Measurements from ENCODE around the gene RHOXF2. TPM values are rescaled to one million over a fixed set of nuclear protein-coding genes. Genes with fewer than 3 reads are reported as not detected.
"Not testable (repeated sequence)": the region's sequence is repeated elsewhere in the genome, so short reads cannot be mapped to it uniquely, and the experiment has no call there.

RHOXF2 gene, protein sequence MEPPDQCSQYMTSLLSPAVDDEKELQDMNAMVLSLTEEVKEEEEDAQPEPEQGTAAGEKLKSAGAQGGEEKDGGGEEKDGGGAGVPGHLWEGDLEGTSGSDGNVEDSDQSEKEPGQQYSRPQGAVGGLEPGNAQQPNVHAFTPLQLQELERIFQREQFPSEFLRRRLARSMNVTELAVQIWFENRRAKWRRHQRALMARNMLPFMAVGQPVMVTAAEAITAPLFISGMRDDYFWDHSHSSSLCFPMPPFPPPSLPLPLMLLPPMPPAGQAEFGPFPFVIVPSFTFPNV
- not detected for total RNA-seq
- not detected for polyA plus RNA-seq
- long read RNA-seq, donor 1 = 0 reads
- long read RNA-seq, donor 2 = 0 reads
- long read RNA-seq, donor 3 = 0 reads

DNA sequence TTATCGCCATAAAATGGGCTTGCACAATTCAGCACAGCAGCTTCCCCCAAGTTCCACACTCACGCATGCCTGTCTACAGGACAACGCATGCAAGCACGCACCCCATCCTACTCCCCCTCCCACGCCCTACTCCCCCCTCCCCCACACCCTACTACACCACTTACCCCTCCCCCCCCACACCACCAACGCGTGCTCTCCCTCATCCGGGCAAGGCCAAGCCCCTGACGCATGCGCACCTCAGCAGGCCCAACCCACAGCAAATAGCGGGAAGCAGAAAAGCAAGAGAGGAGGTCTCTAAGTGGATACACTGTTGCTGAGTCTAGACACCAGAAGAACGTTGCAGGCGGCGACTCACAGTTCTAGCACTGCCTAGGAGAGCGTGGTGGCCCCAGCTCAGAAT is at the start of gene RHOXF2:
Gene RHOXF2, plus strand, starts transcription at position 301 of the 400 bp plus-strand sequence. CDS start 138 bp downstream, outside the sequence.
- H3K4me3 ChIP-seq; H3K4me1 ChIP-seq; H3K27ac ChIP-seq; DNase-seq; ATAC-seq; H3K27me3 ChIP-seq; H3K36me3 ChIP-seq; intact Hi-C loops (cut with DNase I); H3K9me3 ChIP-seq: not testable (repeated sequence)
- WGBS, 2 donors = no CpG with 5 or more reads among the region's 15 CpGs

DNA sequence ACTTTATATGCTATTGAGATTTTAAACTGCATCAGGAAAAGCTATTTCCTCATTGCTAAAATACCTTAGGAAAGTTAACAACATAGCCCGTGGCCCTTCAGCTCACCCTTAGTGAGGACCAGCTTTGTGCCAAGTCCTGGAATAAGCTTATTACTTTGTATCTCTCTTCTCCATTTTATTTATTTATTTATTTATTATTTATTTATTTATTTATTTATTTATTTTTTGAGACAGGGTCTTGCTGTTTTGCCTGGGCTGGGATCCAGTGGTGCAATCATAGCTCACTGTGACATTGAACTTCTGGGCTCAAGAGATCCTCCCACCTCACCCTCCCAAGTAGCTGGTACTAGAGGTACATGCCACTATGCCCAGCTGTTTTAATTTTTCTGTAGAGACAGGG is 49.0 kb upstream of the RHOXF2 start:
- intact Hi-C loops (cut with DNase I) = no loop called here
- no peaks in the 10 kb centered on the region for H3K9me3 ChIP-seq
- H3K4me1 ChIP-seq = no peaks in the 10 kb centered on the region
- peaks cover 0 to 7% (median 0%) of the 10 kb centered on the region in 7 donors for H3K27me3 ChIP-seq
- H3K4me3 ChIP-seq = no peak overlapping the region
- H3K36me3 ChIP-seq = no peaks in the 10 kb centered on the region
- WGBS, 2 donors = 69 to 71% methylated on average over 1 of the region's 1 CpG
- TF ChIP-seq, protein P1, sequence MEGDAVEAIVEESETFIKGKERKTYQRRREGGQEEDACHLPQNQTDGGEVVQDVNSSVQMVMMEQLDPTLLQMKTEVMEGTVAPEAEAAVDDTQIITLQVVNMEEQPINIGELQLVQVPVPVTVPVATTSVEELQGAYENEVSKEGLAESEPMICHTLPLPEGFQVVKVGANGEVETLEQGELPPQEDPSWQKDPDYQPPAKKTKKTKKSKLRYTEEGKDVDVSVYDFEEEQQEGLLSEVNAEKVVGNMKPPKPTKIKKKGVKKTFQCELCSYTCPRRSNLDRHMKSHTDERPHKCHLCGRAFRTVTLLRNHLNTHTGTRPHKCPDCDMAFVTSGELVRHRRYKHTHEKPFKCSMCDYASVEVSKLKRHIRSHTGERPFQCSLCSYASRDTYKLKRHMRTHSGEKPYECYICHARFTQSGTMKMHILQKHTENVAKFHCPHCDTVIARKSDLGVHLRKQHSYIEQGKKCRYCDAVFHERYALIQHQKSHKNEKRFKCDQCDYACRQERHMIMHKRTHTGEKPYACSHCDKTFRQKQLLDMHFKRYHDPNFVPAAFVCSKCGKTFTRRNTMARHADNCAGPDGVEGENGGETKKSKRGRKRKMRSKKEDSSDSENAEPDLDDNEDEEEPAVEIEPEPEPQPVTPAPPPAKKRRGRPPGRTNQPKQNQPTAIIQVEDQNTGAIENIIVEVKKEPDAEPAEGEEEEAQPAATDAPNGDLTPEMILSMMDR (IDR thresholded peaks at IDR 0.05) = no peak
- ATAC-seq (no peak), DNase-seq (no peak)
- H3K27ac ChIP-seq = no peak overlapping the region

DNA sequence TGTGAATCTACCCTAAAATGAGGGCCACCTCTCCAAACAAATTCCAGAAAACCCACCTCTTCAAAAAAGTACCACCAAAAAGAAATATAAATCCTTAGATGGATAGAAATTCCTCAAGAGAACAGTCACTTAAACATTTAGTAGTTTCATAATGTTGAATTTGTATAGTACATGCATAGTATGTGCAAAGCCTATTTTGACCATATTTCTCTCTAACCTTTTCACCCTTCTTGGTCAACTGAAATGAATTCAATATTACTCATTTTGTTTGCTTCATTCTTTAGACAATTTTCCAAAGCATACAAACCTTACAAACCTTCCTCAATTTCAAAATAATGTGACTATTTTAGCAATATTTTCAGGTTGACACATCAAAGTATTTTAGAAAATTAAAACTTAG is 46.8 kb upstream of the RHOXF2 start:
- no peak for DNase-seq
- ATAC-seq = no peak
- H3K36me3 ChIP-seq = no peaks in the 10 kb centered on the region
- H3K27ac ChIP-seq = no peak overlapping the region
- peaks cover 0 to 7% (median 0%) of the 10 kb centered on the region in 7 donors for H3K27me3 ChIP-seq
- intact Hi-C loops (cut with DNase I) = no loop called here
- H3K4me1 ChIP-seq = no peaks in the 10 kb centered on the region
- no peaks in the 10 kb centered on the region for H3K9me3 ChIP-seq
- TF ChIP-seq, protein P1 (IDR thresholded peaks at IDR 0.05) = no peak
- no peak overlapping the region for H3K4me3 ChIP-seq

DNA sequence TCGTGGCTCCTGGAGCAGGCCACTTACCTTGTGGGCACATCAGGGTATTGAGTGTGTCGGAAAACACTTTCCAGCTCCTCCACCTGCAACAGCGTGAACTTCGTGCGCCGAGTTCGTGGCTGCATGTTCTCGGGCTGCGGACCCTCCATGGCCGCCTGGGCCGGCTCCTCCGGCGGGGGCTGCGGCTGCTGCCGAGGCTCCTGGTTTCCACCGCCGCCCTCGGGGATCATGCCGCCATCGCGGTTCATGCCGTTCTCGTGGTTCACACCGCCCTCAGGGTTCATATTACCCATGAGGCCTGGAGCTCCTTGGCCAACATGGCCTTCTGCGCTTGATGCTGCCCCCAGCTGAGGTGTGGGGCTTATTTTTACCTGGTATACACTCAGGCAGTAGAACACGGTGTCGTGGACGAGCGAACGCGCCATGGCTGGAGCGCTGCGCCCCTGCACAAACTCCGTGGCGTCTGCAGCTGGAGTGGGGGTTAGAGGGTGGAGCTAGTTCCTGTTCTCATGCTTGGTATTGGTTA is 42.9 kb upstream of the RHOXF2 start, which contains the start of gene RHOXF1:
Gene RHOXF1, minus strand, starts transcription at position 476 of the 526 bp plus-strand sequence. Its CDS starts 51 bp downstream, at position 425.
- TF ChIP-seq, protein P1 (IDR thresholded peaks at IDR 0.05) = no peak
- ATAC-seq (no peak), DNase-seq (no peak)
- Histone ChIP-seq H3K27ac (no peak within 1 kb of the TSS), H3K4me3 (no peak within 1 kb of the TSS), H3K4me1 (no peaks in the 10 kb centered on the region), H3K9me3 (no peaks in the 10 kb centered on the region), H3K27me3 (peaks cover 0 to 12% (median 0%) of the 10 kb centered on the region in 7 donors), H3K36me3 (no peaks in the 10 kb centered on the region)
- 97% methylated on average over 17 to 35 of the region's 35 CpGs for WGBS, 2 donors
- intact Hi-C loops (cut with DNase I) = no loop called here

DNA sequence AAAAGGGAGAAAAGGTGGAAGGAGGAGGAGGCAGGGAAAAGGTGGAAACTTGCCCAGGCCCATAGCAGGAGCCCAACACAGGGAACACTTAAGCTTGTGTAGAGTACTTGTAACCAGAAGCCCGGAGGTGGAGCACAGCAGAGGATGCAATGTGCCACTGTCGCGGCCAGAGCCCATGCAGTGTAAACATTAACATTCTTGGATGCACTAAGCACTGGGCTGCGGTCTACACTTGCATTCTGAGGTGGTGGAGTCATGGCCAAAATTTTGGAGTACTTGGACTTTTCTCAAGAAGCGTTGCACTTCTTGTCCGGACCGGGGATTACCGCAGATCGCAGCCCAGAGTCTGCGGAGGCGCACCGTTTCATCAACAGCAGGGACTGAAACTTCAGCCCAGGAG is 38.2 kb upstream of the RHOXF2 start:
- no peak overlapping the region for H3K4me3 ChIP-seq
- no peak overlapping the region for H3K27ac ChIP-seq
- TF ChIP-seq, protein P1 (IDR thresholded peaks at IDR 0.05) = no peak
- no peaks in the 10 kb centered on the region for H3K9me3 ChIP-seq
- H3K36me3 ChIP-seq = no peaks in the 10 kb centered on the region
- 86 to 89% methylated on average over 12 of the region's 12 CpGs for WGBS, 2 donors
- H3K27me3 ChIP-seq = peaks cover 0 to 9% (median 0%) of the 10 kb centered on the region in 7 donors
- peaks cover 0 to 7% (median 0%) of the 10 kb centered on the region in 9 donors for H3K4me1 ChIP-seq
- DNase-seq (no peak), ATAC-seq (no peak)
- intact Hi-C loops (cut with DNase I) = no loop called here
